Measurements from ENCODE around the gene LDB2.
"Not testable (repeated sequence)": the region's sequence is repeated elsewhere in the genome, so short reads cannot be mapped to it uniquely, and the experiment has no call there.

LDB2 gene

DNA sequence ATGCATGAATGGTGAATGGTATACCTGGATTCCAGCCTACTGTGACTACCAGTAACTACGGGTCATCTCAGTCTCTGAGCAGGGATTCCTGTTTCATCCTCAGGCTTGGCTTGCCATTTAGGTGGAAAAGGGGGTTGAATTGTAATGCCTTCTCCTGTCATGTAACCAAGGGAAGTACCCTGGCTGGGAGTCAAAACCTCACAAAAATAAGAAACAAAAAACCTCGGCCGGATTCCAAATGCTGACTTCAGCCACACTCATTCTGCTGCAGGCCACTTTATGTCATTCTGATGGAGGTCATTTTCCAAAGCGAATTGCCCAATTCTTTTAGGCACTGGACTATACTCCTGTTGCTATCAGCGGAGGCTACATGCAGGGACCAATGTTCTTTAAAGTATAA is 324.7 kb downstream of the LDB2 start:
- no peak overlapping the region for H3K4me3 ChIP-seq (ENCODE audit: low read depth, low read length)
- no peak for DNase-seq (ENCODE audit: low read depth)
- TF ChIP-seq, protein P1, sequence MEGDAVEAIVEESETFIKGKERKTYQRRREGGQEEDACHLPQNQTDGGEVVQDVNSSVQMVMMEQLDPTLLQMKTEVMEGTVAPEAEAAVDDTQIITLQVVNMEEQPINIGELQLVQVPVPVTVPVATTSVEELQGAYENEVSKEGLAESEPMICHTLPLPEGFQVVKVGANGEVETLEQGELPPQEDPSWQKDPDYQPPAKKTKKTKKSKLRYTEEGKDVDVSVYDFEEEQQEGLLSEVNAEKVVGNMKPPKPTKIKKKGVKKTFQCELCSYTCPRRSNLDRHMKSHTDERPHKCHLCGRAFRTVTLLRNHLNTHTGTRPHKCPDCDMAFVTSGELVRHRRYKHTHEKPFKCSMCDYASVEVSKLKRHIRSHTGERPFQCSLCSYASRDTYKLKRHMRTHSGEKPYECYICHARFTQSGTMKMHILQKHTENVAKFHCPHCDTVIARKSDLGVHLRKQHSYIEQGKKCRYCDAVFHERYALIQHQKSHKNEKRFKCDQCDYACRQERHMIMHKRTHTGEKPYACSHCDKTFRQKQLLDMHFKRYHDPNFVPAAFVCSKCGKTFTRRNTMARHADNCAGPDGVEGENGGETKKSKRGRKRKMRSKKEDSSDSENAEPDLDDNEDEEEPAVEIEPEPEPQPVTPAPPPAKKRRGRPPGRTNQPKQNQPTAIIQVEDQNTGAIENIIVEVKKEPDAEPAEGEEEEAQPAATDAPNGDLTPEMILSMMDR (IDR thresholded peaks at IDR 0.05; ENCODE audit: control insufficient read depth, extremely low read depth, insufficient read depth), result no peak

DNA sequence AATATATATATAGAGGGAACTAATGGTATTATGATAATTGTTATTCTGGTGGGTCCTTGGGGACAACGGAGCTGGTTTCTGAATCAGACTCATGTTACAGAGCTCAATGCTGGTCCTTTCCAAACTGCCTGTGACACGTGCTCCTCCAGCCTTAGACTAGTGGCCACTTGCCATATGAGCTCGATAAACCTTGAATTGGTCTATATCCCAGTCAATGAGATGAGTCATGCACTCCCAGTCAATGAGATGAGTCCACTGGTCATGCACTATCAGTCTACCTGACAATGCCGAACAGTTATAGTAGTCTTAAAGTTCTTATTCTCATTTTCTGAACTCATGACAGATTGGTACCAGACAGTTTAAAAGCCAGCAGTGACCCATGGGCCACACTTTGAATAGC is 325.2 kb downstream of the LDB2 start:
- no peak for DNase-seq (ENCODE audit: low read depth)
- H3K4me3 ChIP-seq (ENCODE audit: low read depth, low read length), result no peak overlapping the region
- TF ChIP-seq, protein P1 (IDR thresholded peaks at IDR 0.05; ENCODE audit: control insufficient read depth, extremely low read depth, insufficient read depth), result no peak

DNA sequence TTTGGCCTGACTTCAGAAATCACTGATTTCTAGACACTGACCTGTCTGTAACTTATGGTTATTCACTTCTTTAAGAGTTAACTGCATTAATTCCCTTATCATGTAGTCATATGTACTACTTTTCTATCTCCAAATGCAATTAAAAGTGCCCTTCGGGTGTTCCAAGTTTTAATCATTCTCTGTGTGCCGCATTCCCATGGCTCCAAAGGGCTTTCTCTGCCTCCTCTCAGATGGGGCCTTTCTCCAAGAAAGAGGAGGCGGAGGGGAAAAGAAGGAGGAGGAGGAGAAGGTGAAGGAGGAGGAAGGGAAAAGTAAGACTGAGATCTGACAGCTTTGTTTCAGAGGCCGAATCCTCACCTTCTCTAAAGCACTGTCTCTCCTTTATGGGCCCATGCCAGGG is 325.8 kb downstream of the LDB2 start:
- DNase-seq (ENCODE audit: low read depth), result no peak
- H3K4me3 ChIP-seq (ENCODE audit: low read depth, low read length), result no peak overlapping the region
- TF ChIP-seq, protein P1 (IDR thresholded peaks at IDR 0.05; ENCODE audit: control insufficient read depth, extremely low read depth, insufficient read depth), result no peak

DNA sequence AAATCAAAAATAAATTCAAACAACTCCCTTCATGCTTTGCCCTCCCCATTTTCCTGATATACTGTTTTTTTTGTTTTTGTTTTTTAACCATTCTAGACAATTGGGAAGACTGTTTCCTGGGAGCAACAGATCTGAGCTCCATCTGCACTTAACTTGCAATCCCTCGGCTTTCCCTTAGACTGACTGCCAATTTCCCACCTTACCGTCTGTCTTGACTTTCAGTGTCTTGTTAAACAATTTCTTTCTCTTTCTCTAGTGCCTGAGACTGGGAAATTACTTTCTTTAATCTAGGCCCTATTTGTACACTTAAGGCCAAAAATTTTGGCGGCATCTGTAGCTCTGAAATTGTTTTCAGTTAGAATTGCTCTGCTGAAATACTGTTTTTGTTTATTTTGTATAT is 326.3 kb downstream of the LDB2 start:
- no peak overlapping the region for H3K4me3 ChIP-seq (ENCODE audit: low read depth, low read length)
- DNase-seq (ENCODE audit: low read depth), result no peak
- TF ChIP-seq, protein P1 (IDR thresholded peaks at IDR 0.05; ENCODE audit: control insufficient read depth, extremely low read depth, insufficient read depth), result no peak

DNA sequence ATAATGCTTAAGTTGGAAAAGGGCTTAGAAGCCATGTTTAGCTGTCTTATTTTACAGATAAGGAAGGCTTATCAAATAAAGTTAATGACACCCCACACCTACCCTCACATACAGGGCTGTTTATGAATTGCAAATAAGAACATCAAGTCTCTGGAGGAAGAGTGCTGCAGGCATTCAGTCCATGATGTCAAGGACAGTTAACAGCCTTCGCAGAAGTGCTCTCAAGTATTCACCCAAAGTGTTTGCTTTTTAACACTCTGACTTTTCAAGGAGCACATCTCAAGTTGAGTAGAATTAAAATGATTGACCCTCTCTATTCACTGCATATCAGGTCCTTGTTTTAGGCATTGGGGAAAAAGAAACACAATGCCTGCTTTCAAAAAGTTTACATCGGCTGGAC is 328.7 kb downstream of the LDB2 start:
- no peak overlapping the region for H3K4me3 ChIP-seq (ENCODE audit: low read depth, low read length)
- no peak for DNase-seq (ENCODE audit: low read depth)
- TF ChIP-seq, protein P1 (IDR thresholded peaks at IDR 0.05; ENCODE audit: control insufficient read depth, extremely low read depth, insufficient read depth), result no peak

DNA sequence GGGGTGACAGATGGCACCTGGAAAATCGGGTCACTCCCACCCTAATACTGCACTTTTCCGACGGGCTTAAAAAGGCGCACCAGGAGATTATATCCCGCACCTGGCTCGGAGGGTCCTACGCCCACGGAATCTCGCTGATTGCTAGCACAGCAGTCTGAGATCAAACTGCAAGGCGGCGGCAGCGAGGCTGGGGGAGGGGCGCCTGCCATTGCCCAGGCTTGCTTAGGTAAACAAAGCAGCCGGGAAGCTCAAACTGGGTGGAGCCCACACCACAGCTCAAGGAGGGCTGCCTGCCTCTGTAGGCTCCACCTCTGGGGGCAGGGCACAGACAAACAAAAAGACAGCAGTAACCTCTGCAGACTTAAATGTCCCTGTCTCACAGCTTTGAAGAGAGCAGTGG is 341.1 kb downstream of the LDB2 start:
- not testable (repeated sequence) for DNase-seq (ENCODE audit: low read depth); H3K4me3 ChIP-seq (ENCODE audit: low read depth, low read length)

DNA sequence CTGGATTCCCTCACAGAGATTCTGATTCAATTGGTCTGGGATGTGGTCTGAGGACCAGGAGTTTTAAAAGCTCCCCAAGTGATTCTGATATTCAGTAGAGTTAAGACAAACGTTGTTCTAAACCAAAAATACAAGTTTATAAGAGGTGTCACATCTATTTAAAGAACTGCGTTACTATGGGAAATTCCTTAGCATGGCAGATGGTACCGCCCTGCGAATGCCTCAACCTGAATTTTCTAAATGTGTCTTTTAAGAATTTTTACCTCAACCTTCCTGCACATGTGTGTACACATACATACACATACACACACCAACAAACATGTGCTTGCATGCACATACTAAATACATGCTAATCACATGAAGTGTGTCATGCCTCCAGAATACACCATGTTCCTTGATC is 343.3 kb downstream of the LDB2 start:
- H3K4me3 ChIP-seq (ENCODE audit: low read depth, low read length), result no peak overlapping the region
- no peak for DNase-seq (ENCODE audit: low read depth)
- TF ChIP-seq, protein P1 (IDR thresholded peaks at IDR 0.05; ENCODE audit: control insufficient read depth, extremely low read depth, insufficient read depth), result no peak

DNA sequence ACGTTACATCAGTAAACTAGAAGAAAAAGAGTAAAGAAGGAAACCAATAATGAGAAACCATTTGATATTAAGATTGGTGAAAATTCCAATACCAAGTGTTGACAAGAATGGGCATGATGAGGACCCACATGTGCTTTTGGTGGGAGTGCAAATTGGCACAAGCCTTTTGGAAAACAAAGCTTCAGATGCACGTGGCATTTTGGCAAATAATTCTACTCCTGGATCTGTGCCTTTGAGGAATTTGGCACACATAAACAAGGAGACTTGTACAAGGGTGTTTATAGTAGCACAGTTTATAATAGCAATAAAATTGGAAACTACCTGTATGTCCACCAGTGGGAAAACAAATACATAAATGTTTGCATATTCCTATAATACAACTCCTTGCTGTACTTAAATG is 347.9 kb downstream of the LDB2 start:
- H3K4me3 ChIP-seq (ENCODE audit: low read depth, low read length), result no peak overlapping the region
- peak; percentile 97 for DNase-seq (ENCODE audit: low read depth)
- TF ChIP-seq, protein P1 (IDR thresholded peaks at IDR 0.05; ENCODE audit: control insufficient read depth, extremely low read depth, insufficient read depth), result no peak

Data from LNCaP clone FGC (cell line).